Activated naive CD4-positive, alpha-beta T cell treated with anti-CD3 and anti-CD28 coated beads, Interleukin-2, amount 50 U/mL, for 24 hours (primary cell): Measurements from ENCODE around the gene GALNT8.

ENCODE experiments used
- H3K27ac Mint-ChIP-seq: one replicate; pipeline ENCODE4 v1.8.0; 2021; ENCODE audit warnings: mild to moderate bottlenecking, mixed read lengths
- H3K27me3 Mint-ChIP-seq: one replicate; pipeline ENCODE4 v1.8.0; 2021; ENCODE audit warnings: mixed read lengths
- H3K36me3 Mint-ChIP-seq: one replicate; pipeline ENCODE4 v1.8.0; 2021; ENCODE audit warnings: mixed read lengths
- H3K4me1 Mint-ChIP-seq: one replicate; pipeline ENCODE4 v1.8.0; 2021; ENCODE audit warnings: mixed read lengths
- H3K4me3 Mint-ChIP-seq: one replicate; pipeline ENCODE4 v1.8.0; 2021; ENCODE audit warnings: mild to moderate bottlenecking, mixed read lengths
- H3K9me3 Mint-ChIP-seq: one replicate; pipeline ENCODE4 v1.8.0; 2021; ENCODE audit warnings: mixed read lengths

The GALNT8 gene

DNA sequence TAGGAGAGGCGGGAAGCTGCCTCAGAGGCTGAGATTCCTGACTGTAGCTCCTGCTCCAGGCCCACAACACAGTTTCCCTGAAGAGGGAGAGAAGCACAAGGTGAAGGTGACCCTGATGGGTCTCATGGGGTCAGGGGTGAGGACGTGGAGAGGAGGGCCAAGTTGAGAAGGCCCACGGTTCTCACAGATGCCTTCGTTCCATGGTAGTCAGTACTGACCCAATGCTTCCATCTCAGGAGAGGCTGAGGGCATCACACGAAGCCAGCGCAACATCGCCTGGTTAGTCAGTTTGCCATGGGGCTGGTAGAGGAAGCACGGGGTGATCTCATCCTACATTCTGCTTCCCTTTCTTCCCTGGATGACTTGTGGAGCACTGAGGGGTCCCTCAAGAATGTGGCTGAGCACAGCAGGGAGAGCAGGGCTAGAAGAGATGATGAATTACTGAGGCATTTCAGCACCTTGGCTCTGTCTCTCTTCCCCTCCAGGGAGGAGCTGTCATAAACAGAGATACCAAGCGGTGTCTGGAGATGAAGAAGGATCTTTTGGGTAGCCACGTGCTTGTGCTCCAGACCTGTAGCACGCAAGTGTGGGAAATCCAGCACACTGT lies 51.9 kb downstream of the GALNT8 start:
- Mint-ChIP-seq H3K27me3 (peaks cover 2% of the 10 kb centered on the region), H3K4me1 (no peaks in the 10 kb centered on the region), H3K4me3 (no peak overlapping the region), H3K27ac (no peak overlapping the region), H3K36me3 (no peaks in the 10 kb centered on the region), H3K9me3 (no peaks in the 10 kb centered on the region)

GRCh38 chr12:4775936-4776335 lies 55.7 kb downstream of the GALNT8 start:
- no peak overlapping the region for H3K4me3 Mint-ChIP-seq
- H3K27me3 Mint-ChIP-seq: peaks cover 4% of the 10 kb centered on the region
- H3K36me3 Mint-ChIP-seq: no peaks in the 10 kb centered on the region
- H3K4me1 Mint-ChIP-seq: no peaks in the 10 kb centered on the region
- no peaks in the 10 kb centered on the region for H3K9me3 Mint-ChIP-seq
- H3K27ac Mint-ChIP-seq: no peak overlapping the region

DNA sequence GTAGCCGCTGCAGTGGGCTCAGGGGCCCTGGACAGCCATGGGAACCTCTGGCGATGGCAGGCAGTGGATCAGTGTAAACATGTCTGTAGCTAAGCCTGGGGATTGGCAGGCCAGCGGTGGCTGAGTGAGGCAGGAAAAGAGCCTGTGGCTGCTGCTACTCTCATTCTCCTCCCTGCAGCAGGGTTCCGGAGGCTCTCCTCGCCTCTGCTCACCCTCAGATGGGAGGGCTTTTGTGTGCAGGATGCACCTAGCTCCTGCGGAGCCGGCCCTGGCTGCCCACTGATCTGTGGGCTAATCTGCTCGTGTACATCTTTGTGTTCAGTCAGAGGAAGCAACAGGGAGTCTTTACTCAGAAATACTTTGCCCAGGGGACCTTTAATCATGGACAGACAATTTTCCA lies 59.5 kb downstream of the GALNT8 start:
- Mint-ChIP-seq H3K4me1 (no peaks in the 10 kb centered on the region), H3K36me3 (peaks cover 2% of the 10 kb centered on the region), H3K27me3 (peaks cover 6% of the 10 kb centered on the region), H3K27ac (no peak overlapping the region), H3K4me3 (no peak overlapping the region), H3K9me3 (no peaks in the 10 kb centered on the region)

DNA sequence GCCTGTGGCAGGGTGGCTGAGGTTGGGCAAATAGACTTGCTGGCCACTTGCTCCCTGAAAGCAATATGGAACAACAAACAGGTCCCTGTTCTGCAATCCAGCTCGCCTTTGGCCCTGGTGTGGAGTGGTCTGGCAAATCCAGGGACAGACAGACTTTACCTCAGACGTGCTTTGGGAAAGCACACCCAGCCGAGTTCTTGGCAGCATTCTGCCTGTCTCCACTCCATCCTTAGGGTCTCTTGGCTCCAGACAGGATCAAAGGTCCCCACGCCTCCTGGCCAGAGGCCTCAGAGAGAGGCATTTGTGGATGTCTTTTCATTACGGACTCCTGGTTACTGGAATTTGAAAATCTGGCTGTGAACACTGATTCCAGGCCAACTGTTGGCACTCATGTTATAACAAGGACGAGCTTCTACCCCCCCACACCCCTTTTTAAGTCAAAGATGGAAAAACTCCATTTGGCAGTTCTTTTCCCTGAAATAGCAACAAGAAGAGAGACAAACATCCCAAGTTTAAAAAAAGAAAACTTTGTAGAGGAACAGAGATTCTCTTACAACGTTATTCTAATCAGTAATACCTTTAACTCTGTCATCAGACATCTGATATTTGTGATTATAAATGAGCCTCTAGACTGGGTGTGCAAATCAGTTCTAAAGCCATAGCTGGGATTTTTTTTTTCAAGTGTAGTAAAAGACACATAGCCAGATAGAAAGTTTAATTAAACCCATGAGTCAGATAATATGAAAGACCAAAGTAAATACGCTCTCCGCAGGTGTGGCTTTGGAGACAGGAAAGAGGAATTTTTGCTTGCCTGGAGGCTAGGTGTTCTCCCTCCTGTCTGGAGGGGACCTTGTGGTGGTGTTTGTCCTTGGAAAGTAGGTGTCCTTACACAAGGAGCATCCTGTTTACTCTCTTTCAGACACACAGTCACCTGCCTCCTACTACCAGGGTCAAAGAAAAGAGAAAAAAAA lies 60.7 kb downstream of the GALNT8 start:
- no peaks in the 10 kb centered on the region for H3K9me3 Mint-ChIP-seq
- peaks cover 4% of the 10 kb centered on the region for H3K27me3 Mint-ChIP-seq
- no peaks in the 10 kb centered on the region for H3K4me1 Mint-ChIP-seq
- peaks cover 4% of the 10 kb centered on the region for H3K36me3 Mint-ChIP-seq
- H3K4me3 Mint-ChIP-seq: no peak overlapping the region
- no peak overlapping the region for H3K27ac Mint-ChIP-seq

- H3K4me3 Mint-ChIP-seq: no peak overlapping the region
- H3K27me3 Mint-ChIP-seq: peaks cover 4% of the 10 kb centered on the region
- no peak overlapping the region for H3K27ac Mint-ChIP-seq
- no peaks in the 10 kb centered on the region for H3K9me3 Mint-ChIP-seq
- peaks cover 4% of the 10 kb centered on the region for H3K36me3 Mint-ChIP-seq
- no peaks in the 10 kb centered on the region for H3K4me1 Mint-ChIP-seq
Observed at GRCh38 chr12:4784404-4785054, 64.3 kb downstream of the GALNT8 start.

- H3K9me3 Mint-ChIP-seq: peaks cover 5% of the 10 kb centered on the region
Observed at GRCh38 chr12:4786795-4787194, 66.6 kb downstream of the GALNT8 start.

GRCh38 chr12:4787965-4788364 lies 67.8 kb downstream of the GALNT8 start:
- no peak overlapping the region for H3K27ac Mint-ChIP-seq
- peaks cover 5% of the 10 kb centered on the region for H3K9me3 Mint-ChIP-seq
- peaks cover 2% of the 10 kb centered on the region for H3K27me3 Mint-ChIP-seq
- H3K4me3 Mint-ChIP-seq: no peak overlapping the region
- no peaks in the 10 kb centered on the region for H3K4me1 Mint-ChIP-seq
- H3K36me3 Mint-ChIP-seq: peaks cover 4% of the 10 kb centered on the region

More at GRCh38 chr12:4786795-4787194, 66.6 kb downstream of the GALNT8 start:
- Mint-ChIP-seq H3K4me1 (no peaks in the 10 kb centered on the region), H3K27ac (no peak overlapping the region), H3K36me3 (peaks cover 4% of the 10 kb centered on the region), H3K27me3 (peaks cover 2% of the 10 kb centered on the region), H3K4me3 (no peak overlapping the region)

DNA sequence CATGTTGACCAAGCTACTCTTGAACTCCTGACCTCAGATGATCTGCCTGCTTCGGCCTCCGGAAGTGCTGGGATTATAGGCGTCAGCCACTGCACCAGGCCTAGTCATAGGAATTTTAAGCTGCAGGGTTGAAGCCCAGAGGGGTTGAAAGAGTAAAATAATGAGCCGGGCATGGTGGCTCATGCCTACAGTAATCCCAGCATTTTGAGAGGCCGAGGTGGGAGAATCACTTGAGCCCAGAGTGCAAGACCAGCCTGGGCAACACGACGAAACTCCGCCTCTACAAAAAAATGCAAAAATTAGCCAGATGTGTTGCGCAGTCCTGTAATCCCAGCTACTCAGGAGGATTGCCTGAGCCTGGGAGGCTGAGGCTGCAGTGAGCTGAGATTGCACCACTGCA lies 69.6 kb downstream of the GALNT8 start:
- Mint-ChIP-seq H3K4me1 (no peaks in the 10 kb centered on the region), H3K27me3 (no peaks in the 10 kb centered on the region), H3K27ac (peak overlapping the region; percentile 19), H3K4me3 (no peak overlapping the region), H3K9me3 (peaks cover 5% of the 10 kb centered on the region), H3K36me3 (peaks cover 1% of the 10 kb centered on the region)

DNA sequence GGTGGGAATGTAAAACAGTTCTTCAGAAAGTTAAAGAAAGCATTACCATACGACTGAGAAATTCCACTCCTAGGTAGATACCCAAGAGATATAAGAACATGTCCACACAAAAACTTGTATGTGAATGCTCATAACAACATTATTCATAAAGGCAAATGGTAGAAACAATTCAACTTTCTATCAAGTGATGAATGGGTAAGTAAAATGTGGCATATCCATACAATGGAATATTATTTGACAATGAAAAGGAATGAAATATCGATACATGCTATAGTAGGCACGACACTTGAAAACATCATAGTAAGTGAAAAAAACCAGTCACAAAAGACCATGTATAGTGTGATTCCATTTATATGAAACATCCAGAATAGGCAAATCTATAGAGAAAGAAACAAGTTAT lies 71.3 kb downstream of the GALNT8 start:
- no peak overlapping the region for H3K27ac Mint-ChIP-seq
- peaks cover 5% of the 10 kb centered on the region for H3K9me3 Mint-ChIP-seq
- no peaks in the 10 kb centered on the region for H3K36me3 Mint-ChIP-seq
- H3K4me3 Mint-ChIP-seq: no peak overlapping the region
- H3K27me3 Mint-ChIP-seq: no peaks in the 10 kb centered on the region
- no peaks in the 10 kb centered on the region for H3K4me1 Mint-ChIP-seq

- no peaks in the 10 kb centered on the region for H3K27me3 Mint-ChIP-seq
- H3K4me3 Mint-ChIP-seq: no peak overlapping the region
- no peaks in the 10 kb centered on the region for H3K4me1 Mint-ChIP-seq
- H3K36me3 Mint-ChIP-seq: no peaks in the 10 kb centered on the region
- no peak overlapping the region for H3K27ac Mint-ChIP-seq
- H3K9me3 Mint-ChIP-seq: peaks cover 5% of the 10 kb centered on the region
Observed at GRCh38 chr12:4794491-4794890, 74.3 kb downstream of the GALNT8 start.

- Mint-ChIP-seq H3K4me3 (no peak overlapping the region), H3K36me3 (no peaks in the 10 kb centered on the region), H3K27ac (no peak overlapping the region), H3K27me3 (no peaks in the 10 kb centered on the region), H3K4me1 (no peaks in the 10 kb centered on the region), H3K9me3 (peaks cover 4% of the 10 kb centered on the region)
Observed at GRCh38 chr12:4796216-4796615, 76.0 kb downstream of the GALNT8 start.

DNA sequence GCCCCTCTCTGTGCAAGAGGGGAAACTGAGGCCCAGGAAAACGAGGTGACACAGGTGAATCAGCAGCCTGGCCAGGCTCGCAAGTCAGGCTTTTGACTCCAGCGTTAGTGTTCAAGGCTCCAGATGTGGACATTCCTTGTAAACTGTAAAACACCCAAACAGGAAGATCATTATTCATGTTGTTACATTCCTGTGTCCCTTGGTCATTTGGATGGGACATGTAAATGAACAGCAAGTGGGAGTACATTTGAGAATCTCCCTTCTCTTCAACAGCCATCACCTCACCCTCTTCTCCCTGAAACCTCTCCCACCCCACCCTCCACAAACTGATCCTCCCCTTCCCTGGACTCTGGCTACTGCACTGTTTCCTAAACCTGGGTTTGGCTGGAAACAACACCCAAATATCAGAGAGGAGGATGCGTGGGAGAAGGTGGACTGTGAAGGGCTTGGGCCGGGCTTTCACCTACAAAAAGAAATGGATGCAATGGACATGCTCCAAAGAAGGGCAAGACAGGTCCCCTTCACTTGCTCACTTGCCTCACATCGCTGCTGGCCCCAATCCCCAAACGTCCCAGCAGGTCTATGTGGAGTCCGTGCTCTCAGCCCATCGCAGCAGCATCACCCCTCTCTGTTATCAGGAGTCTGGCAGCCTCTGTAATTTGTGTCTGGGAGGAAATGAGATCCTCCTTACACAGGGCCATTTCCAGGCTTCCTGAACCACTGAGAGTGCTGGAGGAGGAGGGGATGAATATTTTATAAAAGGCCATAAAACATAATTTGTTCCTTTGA lies 76.7 kb downstream of the GALNT8 start:
- H3K27me3 Mint-ChIP-seq: no peaks in the 10 kb centered on the region

DNA sequence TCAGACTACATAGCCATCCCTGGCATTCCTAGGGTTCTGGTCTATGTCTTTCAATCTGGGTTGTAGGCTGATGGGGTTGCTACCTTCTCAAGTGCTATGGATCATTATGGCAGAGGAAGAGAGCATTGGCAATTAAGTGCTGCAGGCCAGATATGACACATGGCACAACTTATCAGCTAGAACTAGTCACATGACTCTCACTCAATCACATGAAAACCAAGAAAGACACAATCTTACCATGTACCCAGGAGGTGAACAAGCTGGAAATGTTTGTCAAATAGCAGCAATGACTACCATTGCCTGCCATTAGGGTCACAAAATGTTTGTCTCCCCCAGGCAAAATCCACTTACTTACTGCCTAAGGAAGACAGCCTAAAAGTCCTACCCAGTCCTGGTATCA lies 80.4 kb downstream of the GALNT8 start:
- H3K9me3 Mint-ChIP-seq: no peaks in the 10 kb centered on the region
- no peak overlapping the region for H3K4me3 Mint-ChIP-seq
- H3K27me3 Mint-ChIP-seq: peaks cover 2% of the 10 kb centered on the region
- no peak overlapping the region for H3K27ac Mint-ChIP-seq
- H3K4me1 Mint-ChIP-seq: no peaks in the 10 kb centered on the region
- H3K36me3 Mint-ChIP-seq: no peaks in the 10 kb centered on the region

More for the DNA sequence above, 76.7 kb downstream of the GALNT8 start:
- no peaks in the 10 kb centered on the region for H3K4me1 Mint-ChIP-seq
- no peak overlapping the region for H3K4me3 Mint-ChIP-seq
- no peaks in the 10 kb centered on the region for H3K36me3 Mint-ChIP-seq
- H3K9me3 Mint-ChIP-seq: no peaks in the 10 kb centered on the region
- no peak overlapping the region for H3K27ac Mint-ChIP-seq

DNA sequence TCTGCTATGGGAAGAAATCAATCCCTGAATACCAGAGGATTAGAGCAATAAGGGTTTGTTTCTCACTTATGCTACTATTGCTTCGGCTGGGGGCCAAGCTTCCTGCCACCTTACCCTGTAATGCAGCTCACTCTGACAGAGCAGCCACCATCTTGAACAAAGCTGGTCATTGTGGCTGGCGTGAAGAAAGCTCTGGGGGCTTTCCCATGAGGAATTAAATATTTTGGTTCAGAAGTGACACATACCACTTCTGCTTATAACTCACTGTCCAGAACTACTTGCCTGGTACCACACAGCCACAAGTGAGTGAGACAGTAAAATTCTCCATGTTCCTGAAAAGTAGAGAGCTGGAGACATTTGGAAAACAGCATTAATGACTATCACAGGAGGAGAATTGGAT lies 82.6 kb downstream of the GALNT8 start:
- Mint-ChIP-seq H3K4me3 (no peak overlapping the region), H3K27ac (no peak overlapping the region), H3K27me3 (peaks cover 5% of the 10 kb centered on the region), H3K4me1 (peaks cover 14% of the 10 kb centered on the region), H3K9me3 (no peaks in the 10 kb centered on the region), H3K36me3 (no peaks in the 10 kb centered on the region)

DNA sequence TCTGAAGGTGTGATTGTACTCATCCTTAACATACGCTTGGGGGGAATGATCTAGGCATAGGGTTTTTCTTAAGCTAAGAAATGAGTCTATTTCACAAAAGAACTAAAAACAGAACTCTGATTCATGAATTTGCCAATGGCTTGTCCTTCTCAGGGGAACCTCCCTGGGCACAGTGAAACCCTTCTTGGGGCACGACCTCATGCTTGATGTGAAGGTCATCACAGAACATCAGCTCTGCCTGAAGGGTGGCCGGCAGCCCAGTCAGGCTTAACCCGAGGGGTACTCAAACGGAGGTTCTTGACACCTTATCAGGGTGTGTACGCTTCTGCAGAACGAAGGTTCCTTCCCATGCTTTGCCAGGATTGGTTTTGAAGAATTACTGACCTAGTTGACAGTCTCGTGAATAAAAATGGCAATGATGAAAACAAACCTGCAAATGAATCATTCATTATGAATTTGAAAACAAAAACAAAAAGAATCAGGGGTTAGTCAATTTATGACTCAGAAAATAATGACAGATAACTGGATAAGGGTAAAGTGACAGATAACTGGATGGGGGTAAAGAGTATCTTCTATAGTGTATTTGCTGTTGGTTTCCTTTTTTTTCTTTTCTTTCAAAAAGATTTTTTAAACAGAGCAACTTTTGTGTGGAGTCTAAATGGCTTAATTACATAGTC lies 86.4 kb downstream of the GALNT8 start:
- Mint-ChIP-seq H3K4me1 (peaks cover 35% of the 10 kb centered on the region), H3K27me3 (peaks cover 18% of the 10 kb centered on the region), H3K4me3 (no peak overlapping the region), H3K9me3 (no peaks in the 10 kb centered on the region), H3K36me3 (no peaks in the 10 kb centered on the region), H3K27ac (no peak overlapping the region)
